Activated CD4-positive, alpha-beta T cell treated with anti-CD3 and anti-CD28 coated beads for 36 hours (primary cell): ENCODE data around the gene TKFC. TPM values are rescaled to one million over a fixed set of nuclear protein-coding genes. Genes with fewer than 3 reads are reported as not detected.

Experiments
- ATAC-seq: fragments of 200-7000 bp; cut with Tn5 transposase; one replicate; pipeline ENCODE4 v1.10.0; 2021; ENCODE audit warnings: mild to moderate bottlenecking, moderate library complexity
- CTCF ChIA-PET: fragments of 350-600 bp; sonication (Branson Sonifier 250); formaldehyde crosslinking; loops from one replicate; lab custom pipeline; 2021; ENCODE audit warnings: antibody characterized with exemption; lab: Charles Lee
- POLR2A ChIA-PET: fragments of 350-600 bp; sonication (Branson Sonifier 250); formaldehyde crosslinking; loops from one replicate; lab custom pipeline; 2021; ENCODE audit warnings: antibody characterized with exemption, inconsistent platforms; lab: Charles Lee
- DNase-seq: peaks from one replicate; pipeline ENCODE4 v3.0.0-alpha.2; 2020
- H3K27ac Mint-ChIP-seq: one replicate; pipeline ENCODE4 v1.8.0; 2021; ENCODE audit warnings: mixed read lengths
- H3K27me3 Mint-ChIP-seq: one replicate; pipeline ENCODE4 v1.8.0; 2021; ENCODE audit warnings: mixed read lengths
- H3K36me3 Mint-ChIP-seq: one replicate; pipeline ENCODE4 v1.8.0; 2021; ENCODE audit warnings: low read depth, mixed read lengths
- H3K4me1 Mint-ChIP-seq: one replicate; pipeline ENCODE4 v1.8.0; 2021; ENCODE audit warnings: mixed read lengths
- H3K4me3 Mint-ChIP-seq: one replicate; pipeline ENCODE4 v1.8.0; 2021; ENCODE audit warnings: mild to moderate bottlenecking, moderate library complexity, mixed read lengths
- H3K9me3 Mint-ChIP-seq: one replicate; pipeline ENCODE4 v1.8.0; 2021; ENCODE audit warnings: low read depth, mixed read lengths
- intact Hi-C, 2 experiments: fragments of 100-400 bp; cut with DNase I in 1 of 2; cut with micrococcal nuclease in 1 of 2; formaldehyde crosslinking; loops; one replicate each; pipeline versions ENCODE4 v1.14.2 to v1.15.1; 2022 to 2024; cut with DNase I, micrococcal nuclease
- total RNA-seq, 2 experiments: library from RNA; stranded (reverse); gene quantifications; one replicate each; pipeline ENCODE4 v1.2.3, GENCODE V29; 2021

Gene TKFC
- total RNA-seq, 2 experiments from 2014 or later: 100 to 107 TPM

DNA sequence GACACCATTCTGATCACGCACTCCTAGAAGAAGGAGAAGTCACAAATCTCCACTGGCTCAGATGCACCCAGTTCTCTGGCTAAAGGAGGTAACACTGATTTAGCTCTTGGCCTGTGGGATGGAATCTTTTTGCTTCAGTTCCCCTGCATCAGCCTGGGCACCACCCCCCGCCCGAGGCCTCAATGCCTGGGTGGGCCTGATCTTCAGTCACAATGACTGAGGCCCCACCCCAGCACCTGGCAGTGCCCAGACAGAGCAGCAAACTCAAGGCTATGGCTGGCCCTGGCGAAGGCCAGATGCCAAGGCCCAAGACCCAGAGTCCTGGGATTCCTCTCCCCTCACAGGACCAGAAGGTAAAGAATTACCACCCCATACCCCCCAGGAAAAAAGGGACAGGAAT lies 23.7 kb downstream of the TKFC start:
- Mint-ChIP-seq H3K27ac (peak overlapping the region; percentile 31), H3K4me1 (peaks cover 20% of the 10 kb centered on the region), H3K4me3 (no peak overlapping the region), H3K9me3 (no peaks in the 10 kb centered on the region), H3K36me3 (peaks cover 17% of the 10 kb centered on the region), H3K27me3 (no peaks in the 10 kb centered on the region)
- ATAC-seq (no peak), DNase-seq (no peak)
- intact Hi-C loops: no loop called here
- CTCF ChIA-PET: interaction anchor here (0.7 to 4.0 kb wide), 4 partner anchors 16 to 29 kb away, joined by 3 to 20 read pairs (median 6); no protein-coding TSS in a partner anchor
- POLR2A ChIA-PET: no interaction called here

DNA sequence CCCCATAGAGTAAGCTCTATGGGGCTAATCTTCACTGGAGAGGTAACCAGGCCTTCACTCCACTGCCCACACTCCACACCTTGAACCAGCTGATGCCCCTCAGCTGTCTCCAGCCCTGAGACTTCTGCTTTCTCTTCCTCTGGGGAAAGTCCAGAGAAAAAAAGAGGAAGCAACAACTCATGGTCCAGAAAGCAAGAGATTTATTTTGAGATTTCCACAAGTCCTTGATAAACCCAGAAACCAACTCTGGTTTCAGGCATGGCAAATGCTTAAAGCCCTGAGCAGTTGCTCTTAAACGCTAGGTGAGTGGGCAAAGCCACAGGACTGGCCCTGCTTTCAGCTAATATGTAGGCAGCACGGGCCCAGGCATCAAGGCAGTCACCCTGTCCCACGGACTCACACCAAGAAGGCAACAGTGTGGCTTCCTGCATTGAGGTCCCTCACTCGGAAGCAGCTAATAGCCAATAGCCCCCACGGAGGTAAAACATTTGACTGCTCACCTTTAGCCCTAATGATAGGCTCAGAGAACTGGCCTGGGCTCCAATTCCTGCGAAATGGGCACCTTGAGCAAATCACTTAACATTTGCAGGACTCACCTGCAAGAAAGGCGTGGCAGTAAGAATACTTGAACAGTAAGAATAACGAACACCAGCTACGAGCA lies 24.3 kb downstream of the TKFC start:
- Mint-ChIP-seq H3K27ac (peak overlapping the region; percentile 42), H3K27me3 (no peaks in the 10 kb centered on the region), H3K9me3 (no peaks in the 10 kb centered on the region), H3K4me3 (no peak overlapping the region), H3K4me1 (peaks cover 20% of the 10 kb centered on the region), H3K36me3 (peaks cover 18% of the 10 kb centered on the region)
- CTCF ChIA-PET: interaction anchor here (0.7 to 1.6 kb wide), 4 partner anchors 17 to 36 kb away, joined by 3 to 9 read pairs (median 5); no protein-coding TSS in a partner anchor
- ATAC-seq: no peak
- intact Hi-C loops: no loop called here
- POLR2A ChIA-PET: interaction anchor here (1.0 kb wide), 1 partner anchor 22 kb away, joined by 3 read pairs; no protein-coding TSS in a partner anchor
- DNase-seq: no peak

DNA sequence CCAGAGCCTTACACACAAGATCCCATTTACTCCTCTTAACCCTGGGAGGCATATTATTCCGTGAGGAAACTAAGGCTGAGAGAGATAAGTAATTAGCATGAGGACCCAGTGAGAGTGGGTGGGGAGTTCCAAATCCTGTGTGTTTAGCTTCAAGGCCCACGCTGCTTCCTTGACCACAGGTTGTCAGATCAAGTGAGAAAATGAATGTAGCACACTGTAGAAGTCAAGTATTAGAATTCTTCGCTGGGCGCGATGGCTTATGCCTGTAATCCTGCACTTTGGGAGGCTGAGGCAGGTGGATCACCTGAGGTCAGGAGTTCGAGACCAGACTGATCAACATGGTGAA lies 24.8 kb downstream of the TKFC start:
- intact Hi-C loops: no loop called here
- Mint-ChIP-seq H3K27me3 (no peaks in the 10 kb centered on the region), H3K4me3 (no peak overlapping the region), H3K9me3 (no peaks in the 10 kb centered on the region), H3K36me3 (peaks cover 18% of the 10 kb centered on the region), H3K4me1 (peaks cover 22% of the 10 kb centered on the region), H3K27ac (peak overlapping the region; percentile 42)
- ATAC-seq (no peak), DNase-seq (no peak)
- ChIA-PET POLR2A (interaction anchor here (1.0 kb wide), 1 partner anchor 23 kb away, joined by 3 read pairs; no protein-coding TSS in a partner anchor), CTCF (interaction anchor here (0.6 to 1.6 kb wide), 4 partner anchors 22 to 35 kb away, joined by 3 to 9 read pairs (median 5); no protein-coding TSS in a partner anchor)

GRCh38 chr11:61358566-61358965 lies 25.5 kb downstream of the TKFC start:
- H3K9me3 Mint-ChIP-seq: no peaks in the 10 kb centered on the region
- ChIA-PET CTCF (interaction anchor here (0.6 to 1.6 kb wide), 4 partner anchors 22 to 673 kb away, joined by 3 to 9 read pairs (median 5); no protein-coding TSS in a partner anchor), POLR2A (no interaction called here)
- H3K4me3 Mint-ChIP-seq: no peak overlapping the region
- intact Hi-C loops: no loop called here
- peaks cover 28% of the 10 kb centered on the region for H3K4me1 Mint-ChIP-seq
- H3K36me3 Mint-ChIP-seq: peaks cover 13% of the 10 kb centered on the region
- no peak overlapping the region for H3K27ac Mint-ChIP-seq
- DNase-seq: no peak
- ATAC-seq: no peak
- H3K27me3 Mint-ChIP-seq: no peaks in the 10 kb centered on the region

- DNase-seq (no peak), ATAC-seq (no peak)
- Mint-ChIP-seq H3K27me3 (no peaks in the 10 kb centered on the region), H3K27ac (peak overlapping the region; percentile 37), H3K9me3 (no peaks in the 10 kb centered on the region), H3K4me3 (peak overlapping the region; percentile 19), H3K4me1 (peaks cover 34% of the 10 kb centered on the region), H3K36me3 (peaks cover 17% of the 10 kb centered on the region)
- CTCF ChIA-PET: interaction anchor here (0.6 to 9.5 kb wide), 4 partner anchors 12 to 186 kb away, joined by 3 to 66 read pairs (median 4); no protein-coding TSS in a partner anchor
- POLR2A ChIA-PET: interaction anchor here (0.6 to 4.0 kb wide), 2 partner anchors 25 to 26 kb away, joined by 3 to 26 read pairs; partner anchors contain the start of genes DDB1 and TKFC
- intact Hi-C loops: no loop called here
Measured at GRCh38 chr11:61359516-61359915, 26.5 kb downstream of the TKFC start.

GRCh38 chr11:61361237-61361740 lies 28.3 kb downstream of the TKFC start:
- peaks cover 34% of the 10 kb centered on the region for H3K4me1 Mint-ChIP-seq
- H3K27ac Mint-ChIP-seq: peak overlapping the region; percentile 100
- peaks cover 19% of the 10 kb centered on the region for H3K36me3 Mint-ChIP-seq
- DNase-seq (no peak), ATAC-seq (peak; percentile 3)
- ChIA-PET POLR2A (interaction anchor here (0.6 to 4.0 kb wide), 5 partner anchors 25 to 1366 kb away, joined by 3 to 26 read pairs (median 15); partner anchors contain the start of genes CPSF7, DDB1, SDHAF2 and TKFC), CTCF (interaction anchor here (0.6 to 9.5 kb wide), 13 partner anchors 9 to 530 kb away, joined by 3 to 66 read pairs (median 5); partner anchors contain the start of genes DDB1, TKFC and TMEM216)
- no peaks in the 10 kb centered on the region for H3K9me3 Mint-ChIP-seq
- intact Hi-C loops: loop anchor here (1.0 kb wide), 3 partner anchors 24 to 31 kb away; partner anchors contain the start of gene TMEM216 (in 1 of the 2)
- no peaks in the 10 kb centered on the region for H3K27me3 Mint-ChIP-seq
- H3K4me3 Mint-ChIP-seq: peak overlapping the region; percentile 100

GRCh38 chr11:61361741-61362541 lies 28.9 kb downstream of the TKFC start, which contains the start of the genes CYB561A3 and TMEM138:
CYB561A3 (minus strand) TSS chr11:61361882; CDS start chr11:61356713, 5,169 bp downstream.
TMEM138 (plus strand) TSS chr11:61362374; CDS start chr11:61364391, 2,017 bp downstream.
- Mint-ChIP-seq H3K4me1 (peaks cover 34% of the 10 kb centered on the region), H3K9me3 (no peaks in the 10 kb centered on the region), H3K36me3 (peaks cover 25% of the 10 kb centered on the region), H3K27ac (peak within 1 kb of the TSS; percentile 100), H3K27me3 (no peaks in the 10 kb centered on the region), H3K4me3 (peak within 1 kb of the TSS; percentile 100)
- POLR2A ChIA-PET: interaction anchor here (0.6 to 4.0 kb wide), 11 partner anchors 24 to 1366 kb away, joined by 3 to 26 read pairs (median 5); partner anchors contain the start of genes CPSF7, DDB1, SDHAF2 and TKFC
- DNase-seq: peak; percentile 95
- intact Hi-C loops: loop anchor here (1.0 to 2.0 kb wide), 12 partner anchors 23 to 521 kb away; partner anchors contain the start of genes DDB1 (in 2 of the 2), TKFC (in 2 of the 2), TMEM216 (in 2 of the 2) and CPSF7 (in 1 of the 2)
- peak; percentile 96 for ATAC-seq
- CTCF ChIA-PET: interaction anchor here (0.6 to 9.5 kb wide), 13 partner anchors 9 to 531 kb away, joined by 3 to 66 read pairs (median 5); partner anchors contain the start of genes DDB1, TKFC and TMEM216

GRCh38 chr11:61362542-61362875 lies 29.5 kb downstream of the TKFC start:
- peak; percentile 28 for ATAC-seq
- no peaks in the 10 kb centered on the region for H3K9me3 Mint-ChIP-seq
- ChIA-PET POLR2A (interaction anchor here (0.8 to 4.0 kb wide), 8 partner anchors 23 to 320 kb away, joined by 3 to 26 read pairs (median 8); partner anchors contain the start of genes CPSF7, DDB1, SDHAF2 and TKFC), CTCF (interaction anchor here (0.8 to 9.5 kb wide), 10 partner anchors 11 to 531 kb away, joined by 3 to 66 read pairs (median 8); partner anchors contain the start of genes DDB1, TKFC and TMEM216)
- H3K27ac Mint-ChIP-seq: peak overlapping the region; percentile 100
- no peaks in the 10 kb centered on the region for H3K27me3 Mint-ChIP-seq
- peaks cover 34% of the 10 kb centered on the region for H3K4me1 Mint-ChIP-seq
- H3K36me3 Mint-ChIP-seq: peaks cover 27% of the 10 kb centered on the region
- intact Hi-C loops: loop anchor here (1.0 to 2.0 kb wide), 10 partner anchors 29 to 521 kb away; partner anchors contain the start of genes DDB1 (in 2 of the 2), TKFC (in 2 of the 2), CPSF7 (in 1 of the 2) and FEN1 (in 1 of the 2)
- peak overlapping the region; percentile 100 for H3K4me3 Mint-ChIP-seq
- peak; percentile 49 for DNase-seq

- no peak for ATAC-seq
- Mint-ChIP-seq H3K9me3 (no peaks in the 10 kb centered on the region), H3K36me3 (peaks cover 34% of the 10 kb centered on the region), H3K4me3 (peak overlapping the region; percentile 100), H3K27me3 (no peaks in the 10 kb centered on the region), H3K4me1 (peaks cover 30% of the 10 kb centered on the region), H3K27ac (peak overlapping the region; percentile 100)
- CTCF ChIA-PET: interaction anchor here (0.8 to 9.5 kb wide), 10 partner anchors 8 to 82 kb away, joined by 3 to 66 read pairs (median 8); partner anchors contain the start of genes DDB1, TKFC and TMEM216
- intact Hi-C loops: no loop called here
- DNase-seq: no peak
- POLR2A ChIA-PET: interaction anchor here (0.6 to 3.8 kb wide), 4 partner anchors 28 to 589 kb away, joined by 3 to 19 read pairs (median 10); partner anchors contain the start of genes CPSF7 and SDHAF2
Measured at GRCh38 chr11:61364012-61364675, 31.1 kb downstream of the TKFC start.
